DMS79 treated with DMSO at 0.1 percent for 48 hours (cell line): Measurements from ENCODE around the gene UBTD2.
A peak's percentile ranks its signal among the peaks of the same experiment; 100 is the strongest.

Experiments used
- DNase-seq: peaks from one replicate; lab custom pipeline; 2025; lab: John Stamatoyannopoulos, UW

UBTD2 gene

DNA sequence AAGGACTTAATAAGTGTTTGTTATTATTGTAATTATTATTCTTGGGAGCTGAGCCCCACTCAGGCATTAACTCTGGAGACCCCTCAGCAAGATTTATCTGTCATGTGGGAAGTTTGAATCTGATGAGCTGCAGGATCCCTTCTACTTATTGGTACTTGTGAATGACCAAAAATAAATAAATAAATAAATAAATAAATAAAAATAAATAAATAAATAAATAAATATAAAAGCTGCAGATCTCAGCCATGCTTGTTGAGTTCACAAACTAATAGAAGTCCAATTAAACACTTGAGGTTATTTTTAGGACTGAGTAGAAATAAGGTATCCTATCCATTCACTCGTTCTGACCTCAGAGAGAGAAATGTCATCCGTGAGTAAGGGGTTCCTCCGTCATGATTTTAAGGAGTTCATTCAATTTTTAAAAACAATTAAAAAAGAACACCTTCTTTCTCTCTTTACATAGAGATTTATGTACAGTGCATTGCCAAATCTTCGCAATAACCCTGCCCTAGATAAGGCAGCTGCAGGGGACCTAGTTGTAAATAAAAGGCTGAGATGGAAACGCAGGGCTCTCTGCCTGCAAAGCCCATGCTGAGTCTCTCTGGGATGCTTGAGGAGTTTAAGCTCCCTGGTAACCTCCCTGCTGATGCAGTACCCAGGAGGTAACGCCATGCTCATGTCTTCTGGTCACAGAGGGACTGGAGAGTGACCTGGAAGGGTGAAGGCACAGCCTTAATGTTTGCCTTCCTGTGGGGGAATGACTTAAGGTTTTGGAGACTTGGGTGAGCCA is 88.4 kb downstream of the UBTD2 start:
- DNase-seq: no peak

DNA sequence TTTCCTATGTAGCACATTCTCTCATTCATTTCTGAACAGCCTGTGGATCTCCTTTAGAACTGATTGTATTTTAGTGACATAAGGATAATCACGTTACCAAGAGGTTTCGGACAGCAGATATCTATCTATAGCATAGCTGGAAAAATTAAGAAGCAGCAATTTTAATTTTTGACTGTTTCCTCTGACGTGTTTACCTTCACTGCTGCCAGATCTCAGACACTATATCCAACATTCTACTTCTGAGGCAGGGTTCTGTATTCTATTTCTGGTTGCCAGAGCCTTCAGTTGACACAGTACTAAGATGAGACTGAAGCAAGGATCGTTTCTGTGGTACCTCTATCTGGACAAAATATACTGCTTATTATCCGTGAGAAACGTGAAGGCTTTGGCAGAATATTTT is 89.7 kb downstream of the UBTD2 start, which contains the start of gene EFCAB9:
EFCAB9 (plus strand) TSS at position 301 of the 400 bp plus-strand sequence; CDS start at position 302, 1 bp downstream.
- no peak for DNase-seq

DNA sequence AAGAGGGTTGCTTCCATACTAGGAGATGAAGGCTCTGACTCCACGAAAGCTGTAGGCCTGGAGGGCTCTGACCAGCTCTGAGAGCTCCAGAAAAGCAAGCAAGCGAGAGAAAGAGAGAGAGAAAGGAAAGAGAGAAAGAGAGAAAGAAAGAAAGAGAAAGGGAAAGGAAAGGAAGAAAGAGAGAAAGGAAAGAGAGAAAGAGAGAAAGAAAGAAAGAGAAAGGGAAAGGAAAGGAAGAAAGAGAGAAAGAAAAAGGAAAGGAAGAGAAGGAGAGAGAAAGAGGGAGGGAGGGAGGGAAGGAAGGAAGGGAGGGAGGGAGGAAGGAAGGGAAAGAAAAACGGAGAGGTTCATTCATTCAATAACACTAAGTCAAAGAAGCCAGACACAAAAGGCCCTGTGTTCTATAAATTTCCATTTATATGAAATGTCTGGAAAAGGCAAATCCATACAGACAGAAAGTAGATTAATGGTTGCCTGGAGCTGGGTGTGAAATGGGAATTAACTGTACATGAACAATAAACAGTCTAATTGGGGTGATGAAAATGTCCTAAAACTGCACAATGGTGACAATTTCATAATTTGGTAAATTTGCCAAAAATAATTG is 93.8 kb downstream of the UBTD2 start:
- no peak for DNase-seq

DNA sequence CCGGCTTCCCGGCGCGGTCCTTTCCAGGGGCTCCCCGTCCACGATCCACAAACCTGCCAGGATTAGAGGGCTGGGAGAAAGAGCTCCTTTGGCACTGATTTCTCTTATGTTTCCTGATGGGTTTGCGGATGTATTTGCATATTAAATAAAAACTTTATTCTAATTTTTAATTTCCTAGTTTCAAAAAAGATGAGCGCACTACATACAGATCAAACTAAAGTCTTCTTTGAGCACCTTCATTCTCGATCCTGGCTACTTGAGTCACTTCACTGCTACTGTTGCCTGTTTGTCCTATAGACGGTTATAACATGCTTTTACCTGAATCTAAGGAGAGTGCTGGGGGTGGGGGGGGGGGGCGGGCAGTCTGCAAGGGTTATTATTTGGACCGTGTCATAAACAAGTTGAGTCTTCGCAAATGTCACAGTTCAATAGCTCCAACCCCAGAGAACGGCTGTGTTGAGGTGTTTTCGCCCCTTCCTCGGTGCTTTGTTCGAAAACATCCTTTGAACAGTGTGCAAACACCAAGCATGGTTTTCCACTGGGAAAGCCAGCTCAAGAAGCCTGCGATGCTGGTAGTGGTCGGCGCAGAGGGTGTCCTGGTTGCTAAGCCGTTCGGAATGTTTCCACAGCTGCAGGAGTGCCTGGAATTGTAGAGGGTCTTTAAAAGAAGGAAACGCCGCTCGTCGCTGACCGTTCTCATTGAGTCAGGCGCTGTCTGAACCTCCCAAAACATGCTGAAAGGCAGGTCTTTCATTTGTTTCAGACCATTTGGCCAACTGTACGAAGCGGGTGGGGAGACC is 94.5 kb downstream of the UBTD2 start:
- no peak for DNase-seq

DNA sequence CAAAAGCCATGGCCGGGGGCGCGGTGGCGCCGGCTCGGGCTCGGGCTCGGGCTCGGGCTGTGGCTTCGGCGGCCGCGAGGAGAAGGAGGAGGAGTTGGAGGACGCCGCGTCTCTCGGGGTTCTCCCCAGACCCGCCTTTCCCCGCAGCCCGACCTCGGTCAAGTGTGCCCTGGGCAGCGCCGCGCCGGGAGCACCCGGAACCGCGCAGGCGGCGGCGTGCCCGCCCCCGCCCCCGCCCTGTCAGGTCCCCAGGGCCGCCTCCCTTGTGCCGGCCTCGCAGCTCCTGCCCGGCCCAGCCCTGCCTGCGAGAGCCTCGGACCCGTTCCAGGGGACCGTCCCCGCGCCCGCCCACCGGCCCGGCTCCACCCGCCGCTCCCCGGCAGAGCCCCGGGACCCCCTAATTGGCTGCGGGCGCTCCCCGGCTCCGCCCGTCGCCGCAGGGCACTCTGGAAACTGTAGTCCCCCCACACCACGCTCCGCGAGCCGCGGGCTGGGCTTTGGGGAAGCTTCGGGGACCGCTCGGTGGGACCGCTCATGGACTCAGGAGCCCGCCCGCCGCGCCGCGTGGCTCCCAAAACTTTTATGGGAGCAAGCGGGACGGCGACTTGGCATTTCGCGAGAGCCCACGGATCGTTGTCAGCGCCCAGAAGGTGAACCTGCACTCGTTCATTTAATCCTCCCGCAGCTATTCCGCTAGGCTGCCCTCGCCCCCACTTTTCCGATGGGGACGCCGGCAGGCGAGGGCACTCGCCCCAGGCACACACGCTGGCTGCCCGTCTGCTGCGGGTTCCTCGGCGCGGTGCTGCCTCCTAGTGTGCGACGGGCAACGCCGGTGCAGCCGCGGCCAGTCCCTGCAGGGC is 95.3 kb downstream of the UBTD2 start, which contains the start of gene STK10:
STK10 (minus strand) TSS at position 192 of the 860 bp plus-strand sequence; CDS start at position 10, 182 bp downstream.
- peak; percentile 51 for DNase-seq

DNA sequence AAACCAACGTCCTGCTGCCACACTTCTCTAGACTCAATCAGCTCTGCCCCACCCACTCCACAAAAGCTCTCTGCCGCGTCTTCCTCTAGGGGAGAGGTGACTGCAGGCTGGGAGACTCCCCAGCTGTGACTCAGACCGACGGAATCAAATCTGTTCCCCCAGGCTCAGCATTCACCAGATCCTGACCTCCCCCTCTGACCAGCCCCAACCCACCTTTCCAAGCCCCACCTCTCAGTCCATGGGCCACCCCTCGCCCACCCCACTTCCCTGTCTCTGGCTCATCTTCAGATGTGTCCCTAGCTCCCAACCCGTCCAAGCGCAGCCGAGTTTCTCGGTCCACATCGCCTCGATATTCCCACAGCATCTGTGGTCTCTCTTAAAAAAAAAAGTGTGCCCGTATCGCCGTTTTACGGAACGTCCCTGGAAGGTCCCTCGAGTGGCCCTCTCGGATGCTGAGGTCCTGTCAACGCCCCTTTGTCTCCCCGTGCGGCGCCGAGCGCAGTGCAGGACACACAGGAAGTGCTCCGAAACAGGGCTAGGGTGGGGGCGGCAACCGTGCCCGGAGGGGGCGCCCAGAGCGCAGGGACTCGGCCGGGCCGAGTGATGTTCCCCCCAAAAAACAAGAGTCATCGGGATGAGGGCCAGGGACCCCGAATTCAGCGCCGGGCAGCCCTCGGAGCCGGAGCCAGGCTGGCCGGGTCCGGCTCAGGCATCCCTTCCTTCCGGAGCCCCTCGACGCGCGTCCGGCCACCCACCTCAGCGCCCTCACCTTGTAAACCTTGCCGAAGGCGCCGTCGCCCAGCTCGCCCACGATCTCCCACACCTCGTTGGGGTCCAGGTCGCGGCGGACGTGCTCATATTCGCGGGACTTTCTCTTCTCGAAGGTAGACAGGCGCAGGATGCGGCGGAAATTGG is 96.2 kb downstream of the UBTD2 start:
- DNase-seq: peak; percentile 1

DNA sequence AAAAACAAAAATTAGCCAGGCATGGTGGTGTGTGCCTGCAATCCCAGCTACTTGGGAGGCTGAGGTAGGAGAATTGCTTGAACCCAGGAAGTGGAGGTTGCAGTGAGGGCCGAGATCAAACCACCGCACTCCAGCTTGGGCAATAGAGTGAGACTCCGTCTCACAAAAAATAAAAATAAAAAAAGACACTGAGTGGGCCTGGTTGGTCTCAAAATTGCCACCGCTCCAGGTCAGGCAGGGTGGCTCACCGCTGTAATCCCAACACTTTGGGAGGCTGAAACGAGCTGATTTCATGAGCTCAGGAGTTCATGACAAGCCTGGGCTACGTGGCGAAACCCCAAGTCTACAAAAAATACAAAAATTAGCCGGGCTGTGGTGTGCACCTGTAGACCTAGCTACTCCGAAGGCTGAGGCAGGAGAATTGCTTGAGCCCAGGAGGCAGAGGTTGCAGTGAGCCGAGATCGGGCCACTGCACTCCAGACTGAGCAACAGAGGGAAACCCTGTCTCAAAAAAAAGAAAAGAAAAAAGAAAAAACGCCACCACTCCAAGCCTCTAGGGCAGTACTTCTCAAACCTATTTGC is 97.4 kb downstream of the UBTD2 start:
- no peak for DNase-seq

DNA sequence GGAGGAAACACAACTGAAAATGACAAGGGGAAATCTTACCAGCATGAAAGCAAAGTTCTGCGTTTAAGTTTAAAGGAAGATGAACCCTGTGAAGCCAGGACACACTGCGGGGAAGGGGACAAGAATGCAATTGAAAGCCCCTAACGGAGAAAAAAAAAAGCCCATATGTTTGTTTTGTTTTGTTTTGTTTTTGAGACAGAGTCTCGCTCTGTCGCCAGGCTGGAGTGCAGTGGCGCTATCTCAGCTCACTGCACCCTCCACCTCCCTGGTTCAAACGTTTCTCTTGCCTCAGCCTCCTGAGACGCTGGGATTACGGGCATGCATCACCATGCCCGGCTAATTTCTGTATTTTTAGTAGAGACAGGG is 98.5 kb downstream of the UBTD2 start:
- DNase-seq: no peak

DNA sequence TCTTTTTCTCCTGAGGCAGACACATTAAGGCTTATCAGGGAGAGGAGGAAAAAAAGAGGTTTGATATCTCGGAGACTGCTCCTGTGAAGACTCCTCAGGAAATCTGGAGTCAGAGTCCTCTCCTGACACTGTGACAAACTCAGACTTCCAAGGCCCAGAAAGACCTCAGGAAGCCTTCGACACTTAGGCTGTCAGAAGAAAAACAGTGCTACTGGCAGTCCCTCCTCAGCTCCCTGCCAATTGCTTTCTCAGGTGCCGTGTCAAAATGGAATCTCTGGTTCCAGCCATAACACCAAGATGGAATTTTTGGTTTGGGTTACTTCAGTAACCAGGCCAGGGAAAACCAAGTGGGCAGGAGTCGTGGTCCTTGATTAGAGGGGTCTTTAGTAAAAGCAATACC is 99.7 kb downstream of the UBTD2 start:
- DNase-seq: no peak

DNA sequence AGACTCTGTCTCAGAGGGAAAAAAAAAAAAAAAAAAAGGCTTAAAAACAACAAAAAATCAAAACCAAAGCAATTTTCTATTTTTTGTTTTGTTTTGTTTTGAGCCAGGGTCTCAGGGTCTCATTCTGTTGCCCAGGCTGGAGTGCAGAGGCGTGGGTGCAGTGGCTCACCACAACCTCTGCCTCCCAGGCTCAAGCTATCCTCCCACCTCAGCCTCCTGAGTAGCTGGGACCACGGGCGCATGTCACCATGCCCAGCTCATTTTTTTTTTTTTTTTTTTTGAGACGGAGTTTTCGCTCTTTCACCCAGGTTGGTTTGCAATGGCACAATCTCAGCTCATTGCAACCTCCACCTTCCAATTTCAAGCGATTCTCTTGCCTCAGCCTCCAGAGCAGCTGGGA is 101.3 kb downstream of the UBTD2 start:
- no peak for DNase-seq

DNA sequence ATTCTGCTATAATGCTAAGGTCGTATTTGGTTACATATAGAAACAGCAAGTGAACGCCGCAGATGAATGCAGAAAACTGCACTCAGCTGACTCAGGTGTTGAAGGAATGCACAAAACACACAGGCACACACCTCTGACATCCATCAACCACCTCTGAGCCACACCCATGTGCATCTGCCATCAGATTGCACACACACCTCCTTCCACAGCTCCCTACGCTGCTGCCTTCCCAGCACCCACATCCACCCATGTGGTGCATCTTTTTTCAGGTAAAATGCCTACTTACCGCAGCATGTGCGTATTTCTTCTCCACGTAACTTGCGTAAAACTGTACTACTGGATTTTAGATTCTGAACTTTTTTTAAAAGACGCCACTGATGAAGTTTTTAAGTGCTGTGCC is 102.6 kb downstream of the UBTD2 start:
- DNase-seq: no peak

DNA sequence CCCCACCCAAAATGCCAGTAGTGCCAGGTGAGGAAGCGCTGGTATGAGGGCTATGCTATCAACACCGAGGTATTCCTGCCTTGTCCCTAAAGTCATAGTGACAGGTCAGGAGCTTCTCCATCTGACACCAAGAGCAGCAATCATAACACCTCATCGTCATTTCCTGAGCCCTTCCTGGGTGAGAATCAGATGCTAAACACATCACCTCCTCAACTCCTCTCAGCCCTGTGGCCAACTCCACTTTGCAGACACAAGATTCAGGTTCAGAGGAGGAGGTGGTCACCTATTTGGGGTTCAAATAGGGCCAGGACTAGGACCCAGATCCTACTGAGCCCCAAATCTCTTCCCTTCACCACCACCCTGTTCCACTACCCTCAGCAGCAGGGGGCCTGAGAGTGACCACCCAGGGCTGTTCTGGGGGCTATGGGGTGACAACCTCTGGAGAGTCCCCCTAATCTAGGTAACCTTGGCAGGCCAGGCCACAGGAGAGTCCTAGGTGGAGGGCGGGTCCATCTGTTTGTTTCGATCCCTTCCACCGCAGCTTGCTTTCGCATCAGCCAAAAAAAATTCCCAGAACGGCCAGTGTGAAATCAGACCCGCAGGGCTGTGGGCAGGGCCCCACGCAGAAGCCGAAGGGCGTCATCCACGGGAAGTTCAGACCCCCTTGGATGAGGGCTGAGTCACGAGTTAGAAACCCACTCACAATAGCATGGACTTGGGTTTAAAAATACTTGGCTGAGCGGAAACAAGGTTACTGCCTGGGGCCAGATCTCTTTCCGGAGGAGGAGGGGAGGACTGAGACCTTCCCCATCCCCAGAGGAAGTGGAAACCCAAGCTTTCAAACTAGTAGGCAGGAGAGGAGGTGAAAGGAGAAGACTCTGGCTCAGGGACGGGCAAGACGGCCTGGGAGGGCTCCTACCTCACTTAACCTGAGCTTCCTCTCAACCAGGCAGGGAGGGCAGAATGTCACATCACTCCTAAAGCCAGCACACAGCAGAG is 104.3 kb downstream of the UBTD2 start:
- DNase-seq: no peak

DNA sequence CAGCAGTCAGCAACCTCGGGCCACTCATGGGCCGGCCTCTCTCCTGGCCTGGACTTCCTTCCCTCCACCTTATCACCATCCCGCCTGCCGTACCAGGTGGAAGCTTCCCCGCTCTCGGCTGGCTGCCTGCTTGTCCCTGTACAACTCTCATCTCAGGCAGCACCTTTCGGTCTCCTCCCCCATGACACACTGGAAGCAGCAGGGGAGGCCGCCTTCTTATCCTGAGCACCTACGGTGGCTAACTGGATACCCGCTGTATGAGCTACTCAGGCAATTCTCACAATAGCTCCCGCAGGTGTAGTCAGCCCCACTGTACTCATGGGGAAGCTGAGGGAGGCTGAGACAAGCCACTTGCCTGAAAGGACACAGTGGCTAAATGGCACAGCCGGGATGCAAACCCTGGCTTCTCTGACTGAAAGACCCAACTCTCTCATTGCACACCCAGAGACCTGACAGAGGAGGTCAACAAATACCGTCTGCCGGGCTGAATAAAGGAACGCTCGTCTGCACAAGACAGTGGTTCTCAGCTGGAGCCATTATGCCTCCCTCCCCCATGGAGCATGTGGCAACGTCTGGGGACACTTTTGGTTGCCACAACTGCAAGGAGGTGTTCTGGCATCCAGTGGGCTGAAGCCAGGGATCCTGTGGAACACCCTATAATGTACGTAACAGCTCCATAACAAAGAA is 105.1 kb downstream of the UBTD2 start:
- no peak for DNase-seq

DNA sequence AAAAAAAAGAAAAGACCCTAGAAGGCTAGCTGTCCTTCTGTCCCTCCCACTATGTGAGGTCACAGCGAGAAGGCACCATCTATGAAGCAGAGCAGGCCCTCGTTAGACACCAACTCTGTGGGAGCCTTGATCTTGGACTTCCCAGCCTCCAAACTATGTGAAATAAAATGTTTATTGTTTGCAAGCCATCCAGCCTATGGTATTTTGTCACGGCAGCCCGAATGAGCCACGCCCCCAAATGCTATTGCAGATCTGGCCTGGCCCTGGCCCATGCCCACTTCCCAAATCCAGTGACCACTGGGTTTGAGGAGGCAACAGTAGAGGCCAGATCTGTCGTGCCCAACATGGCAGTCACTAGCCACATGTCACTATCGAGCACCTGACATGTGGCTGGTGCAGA is 106.4 kb downstream of the UBTD2 start:
- DNase-seq: no peak

DNA sequence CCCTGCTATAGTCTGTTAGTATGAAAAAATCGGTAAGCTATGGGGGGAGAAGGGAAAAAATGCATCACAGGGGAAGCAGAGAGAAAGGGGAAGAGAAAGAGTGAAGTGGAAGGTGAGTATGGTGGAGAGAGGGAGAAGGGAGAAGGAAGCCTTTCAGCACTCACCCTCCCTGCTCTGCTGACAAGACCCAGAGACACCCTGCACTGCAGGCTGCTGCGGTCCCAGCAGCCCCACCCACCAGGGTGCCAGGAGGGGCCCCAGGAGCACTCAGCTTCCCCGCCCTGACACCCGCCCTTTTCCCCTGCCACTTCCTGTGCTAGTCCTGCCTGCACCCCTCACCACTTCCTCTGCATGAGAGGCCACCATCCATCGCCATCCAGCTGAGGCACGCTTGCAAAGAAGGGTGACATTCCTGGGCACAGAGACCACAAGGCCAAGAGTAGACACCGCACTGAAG is 108.3 kb downstream of the UBTD2 start:
- DNase-seq: no peak

DNA sequence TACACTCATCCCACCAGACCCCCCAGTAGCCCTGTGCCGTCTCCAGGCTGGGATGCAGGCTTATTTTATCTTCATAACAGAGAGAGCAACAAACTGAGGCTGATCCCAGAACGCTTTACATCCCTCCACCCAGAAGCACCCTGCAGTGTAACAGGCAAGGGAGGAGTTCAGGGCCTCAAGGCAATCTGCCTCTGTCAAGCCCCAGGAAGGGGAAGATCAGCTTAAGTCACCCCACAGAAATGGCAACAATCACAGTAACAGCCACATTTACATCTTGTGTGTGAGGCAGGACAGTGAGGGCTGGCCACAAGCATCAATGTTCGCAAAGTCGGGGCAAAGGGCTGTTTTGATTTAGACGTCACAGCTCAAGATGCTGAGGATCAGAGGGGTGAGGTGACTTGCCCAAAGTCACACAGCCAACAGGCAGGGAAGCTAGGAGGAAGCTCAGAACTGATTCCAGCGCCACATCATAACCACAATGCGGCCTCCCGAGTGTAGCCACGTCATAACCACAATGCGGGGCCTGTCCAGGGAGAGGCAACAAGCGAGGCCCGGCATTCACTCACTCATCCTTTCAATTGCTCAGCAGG is 109.9 kb downstream of the UBTD2 start:
- DNase-seq: no peak

DNA sequence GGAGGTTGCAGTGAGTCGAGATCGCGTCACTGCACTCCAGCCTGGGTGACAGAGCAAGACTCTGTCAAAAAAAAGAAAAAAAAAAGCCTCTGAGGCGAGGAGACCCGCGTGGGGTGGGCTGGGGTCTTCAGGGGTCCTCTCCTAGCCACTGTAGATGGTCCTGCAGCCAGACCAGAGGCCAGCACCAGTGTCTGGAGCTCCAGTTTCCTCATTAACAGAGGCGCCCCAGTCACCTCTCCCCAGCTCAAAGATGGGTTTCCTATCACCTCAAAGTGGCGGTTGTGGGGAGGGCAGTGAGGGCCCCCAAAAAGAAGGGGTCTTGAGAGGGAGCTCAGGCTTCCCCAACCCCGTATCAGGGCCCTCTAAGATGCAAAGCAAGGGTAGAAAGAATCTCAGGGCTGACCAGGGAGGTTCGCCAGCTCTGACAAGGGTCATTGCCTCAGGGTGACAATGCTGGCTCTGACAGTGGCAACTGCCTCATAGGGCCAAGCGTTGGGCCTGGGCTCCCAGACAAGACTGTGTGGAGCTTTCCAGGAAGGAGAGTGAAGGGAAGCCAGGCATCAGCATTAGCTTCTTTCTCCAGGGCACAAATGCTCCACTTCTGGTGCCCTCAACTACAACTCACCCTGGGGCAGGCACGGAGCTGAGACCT is 110.5 kb downstream of the UBTD2 start:
- no peak for DNase-seq
